Measurements from ENCODE around the gene HDHD5. TPM values are rescaled to one million over a fixed set of nuclear protein-coding genes. Genes with fewer than 3 reads are reported as not detected.

Gene HDHD5
- total RNA-seq, 1 donor from 2014 or later: 33.0 TPM

Other genes starting within 250 kb of the HDHD5 start
- not detected for gene GAB4, start 151.1 kb downstream of the HDHD5 start, total RNA-seq
- 2.0 TPM for gene IL17RA, start 74.3 kb downstream of the HDHD5 start, total RNA-seq
- 9.4 TPM for gene TMEM121B, start 37.9 kb downstream of the HDHD5 start, total RNA-seq
- 2.9 TPM for gene ADA2, start 60.2 kb upstream of the HDHD5 start, total RNA-seq
- gene CECR2, start 210.2 kb upstream of the HDHD5 start, total RNA-seq: 2.9 TPM

Data from frontal cortex (tissue), 1 donor.